ENCODE data around the gene SNX18. TPM values are rescaled to one million over a fixed set of nuclear protein-coding genes. Genes with fewer than 3 reads are reported as not detected.
"Not testable (repeated sequence)": the region's sequence is repeated elsewhere in the genome, so short reads cannot be mapped to it uniquely, and the experiment has no call there.

SNX18 gene
- total RNA-seq, 1 experiment from 2014 or later, result 16.0 TPM

DNA sequence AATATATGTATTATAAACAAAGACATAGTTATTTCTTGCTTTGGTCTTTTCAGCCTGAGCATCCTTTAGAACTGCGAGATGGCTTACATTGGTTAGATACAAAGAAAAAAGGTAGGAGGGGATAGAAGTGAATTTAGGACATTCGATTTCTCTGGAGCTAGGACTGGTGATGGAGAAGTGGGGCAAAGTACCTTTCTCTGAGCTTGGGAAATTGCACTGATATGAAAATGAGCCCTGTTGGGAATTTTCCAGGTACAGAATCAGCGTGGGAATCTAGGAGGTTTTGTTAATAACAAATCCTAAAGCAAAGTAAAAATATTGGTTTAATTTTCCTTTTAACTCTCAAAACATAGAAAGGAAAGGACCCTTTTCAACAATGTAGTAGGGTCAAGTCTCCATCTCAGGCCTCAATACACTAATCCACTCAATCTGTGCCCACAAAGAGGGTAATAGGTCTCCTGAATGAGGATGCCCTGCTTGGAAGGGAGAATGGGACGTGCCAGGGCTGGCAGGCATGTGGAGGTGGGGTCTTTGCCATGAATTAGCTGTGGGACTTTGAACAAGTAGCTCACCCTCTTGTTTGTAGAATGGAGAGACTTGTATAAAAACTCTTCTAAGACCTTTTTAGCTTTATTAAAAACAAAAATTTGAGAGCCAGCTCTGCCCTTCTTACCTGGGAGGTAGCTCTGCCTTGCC lies 17.7 kb downstream of the SNX18 start:
- Histone ChIP-seq H2AFZ (ENCODE audit: low read depth, low read length, poor library complexity, severe bottlenecking) (no peak overlapping the region), H3K27ac (ENCODE audit: low read depth, low read length) (no peak overlapping the region), H3K4me3 (replicated peaks in 1 of 2; ENCODE audit: low read depth in 1 of 2, low read length in 2 of 2) (no peak overlapping the region), H3K79me2 (ENCODE audit: insufficient read depth, low read length) (peaks cover 18% of the 10 kb centered on the region; the same call in 1 of the 2 replicates), H4K20me1 (ENCODE audit: insufficient read depth) (peaks cover 10% of the 10 kb centered on the region), H3K9me3 (ENCODE audit: control insufficient read depth in 1 of 2, insufficient read depth in 1 of 2, low read depth in 1 of 2, low read length in 2 of 2) (no peaks in the 10 kb centered on the region), H3K9me2 (ENCODE audit: insufficient read depth) (no peaks in the 10 kb centered on the region), H3K27me3 (ENCODE audit: insufficient read depth, low read length) (no peaks in the 10 kb centered on the region), H3K4me2 (ENCODE audit: low read length) (no peak overlapping the region), H3K36me3 (ENCODE audit: control insufficient read depth in 1 of 2, insufficient read depth in 2 of 2, low read length in 2 of 2) (no peaks in the 10 kb centered on the region), H3K9ac (ENCODE audit: low read length) (no peak overlapping the region), H3K4me1 (ENCODE audit: control insufficient read depth in 1 of 2, insufficient read depth in 2 of 2, low read length in 2 of 2) (peaks cover 11 to 15% of the 10 kb centered on the region in 2 experiments)
- intact Hi-C loops (cut with micrococcal nuclease), result no loop called here
- RAD21 ChIA-PET (ENCODE audit: low non-redundant PET in 1 of 2, low total read pairs in 2 of 2, uncharacterized antibody in 2 of 2, unreplicated experiment in 2 of 2), result no interaction called here
- CTCF ChIA-PET, result no interaction called here
- POLR2A ChIA-PET, result no interaction called here
- ATAC-seq (no peak), DNase-seq (ENCODE audit: low read depth, low spot score) (no peak)
- TF ChIP-seq FOSL1 (IDR thresholded peaks at IDR 0.05; ENCODE audit: low read depth) (no peak), CBX3 (IDR thresholded peaks at IDR 0.05; ENCODE audit: low read depth) (no peak)
- TF ChIP-seq, protein P1, sequence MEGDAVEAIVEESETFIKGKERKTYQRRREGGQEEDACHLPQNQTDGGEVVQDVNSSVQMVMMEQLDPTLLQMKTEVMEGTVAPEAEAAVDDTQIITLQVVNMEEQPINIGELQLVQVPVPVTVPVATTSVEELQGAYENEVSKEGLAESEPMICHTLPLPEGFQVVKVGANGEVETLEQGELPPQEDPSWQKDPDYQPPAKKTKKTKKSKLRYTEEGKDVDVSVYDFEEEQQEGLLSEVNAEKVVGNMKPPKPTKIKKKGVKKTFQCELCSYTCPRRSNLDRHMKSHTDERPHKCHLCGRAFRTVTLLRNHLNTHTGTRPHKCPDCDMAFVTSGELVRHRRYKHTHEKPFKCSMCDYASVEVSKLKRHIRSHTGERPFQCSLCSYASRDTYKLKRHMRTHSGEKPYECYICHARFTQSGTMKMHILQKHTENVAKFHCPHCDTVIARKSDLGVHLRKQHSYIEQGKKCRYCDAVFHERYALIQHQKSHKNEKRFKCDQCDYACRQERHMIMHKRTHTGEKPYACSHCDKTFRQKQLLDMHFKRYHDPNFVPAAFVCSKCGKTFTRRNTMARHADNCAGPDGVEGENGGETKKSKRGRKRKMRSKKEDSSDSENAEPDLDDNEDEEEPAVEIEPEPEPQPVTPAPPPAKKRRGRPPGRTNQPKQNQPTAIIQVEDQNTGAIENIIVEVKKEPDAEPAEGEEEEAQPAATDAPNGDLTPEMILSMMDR (IDR thresholded peaks at IDR 0.05 in 2 of 3, conservative IDR thresholded peaks at IDR 0.05 in 1 of 3; ENCODE audit: borderline replicate concordance in 1 of 3, insufficient read depth in 1 of 3, low read depth in 2 of 3, low read length in 2 of 3), result no peak
- no TSS peak for BruUV-seq (replicated peaks)

DNA sequence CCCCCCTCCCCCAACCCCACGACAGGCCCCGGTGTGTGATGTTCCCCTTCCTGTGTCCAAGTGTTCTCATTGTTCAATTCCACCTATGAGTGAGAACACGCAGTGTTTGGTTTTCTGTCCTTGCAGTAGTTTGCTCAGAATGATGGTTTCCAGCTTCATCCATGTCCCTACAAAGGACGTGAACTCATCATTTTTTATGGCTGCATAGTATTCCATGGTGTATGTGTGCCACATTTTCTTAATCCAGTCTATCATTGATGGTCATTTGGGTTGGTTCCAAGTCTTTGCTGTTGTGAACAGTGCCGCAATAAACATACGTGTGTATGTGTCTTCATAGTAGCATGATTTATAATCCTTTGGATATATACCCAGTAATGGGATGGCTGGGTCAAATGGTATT lies 18.8 kb downstream of the SNX18 start:
- H3K36me3 ChIP-seq (ENCODE audit: control insufficient read depth in 1 of 2, insufficient read depth in 2 of 2, low read length in 2 of 2); ATAC-seq; H3K4me3 ChIP-seq (replicated peaks in 1 of 2; ENCODE audit: low read depth in 1 of 2, low read length in 2 of 2); H3K4me2 ChIP-seq (ENCODE audit: low read length); H3K4me1 ChIP-seq (ENCODE audit: control insufficient read depth in 1 of 2, insufficient read depth in 2 of 2, low read length in 2 of 2); RAD21 ChIA-PET (ENCODE audit: low non-redundant PET in 1 of 2, low total read pairs in 2 of 2, uncharacterized antibody in 2 of 2, unreplicated experiment in 2 of 2); H3K9me2 ChIP-seq (ENCODE audit: insufficient read depth); H4K20me1 ChIP-seq (ENCODE audit: insufficient read depth); H3K9ac ChIP-seq (ENCODE audit: low read length); intact Hi-C loops (cut with micrococcal nuclease); BruUV-seq (replicated peaks); CTCF ChIA-PET; H3K9me3 ChIP-seq (ENCODE audit: control insufficient read depth in 1 of 2, insufficient read depth in 1 of 2, low read depth in 1 of 2, low read length in 2 of 2); H2AFZ ChIP-seq (ENCODE audit: low read depth, low read length, poor library complexity, severe bottlenecking); DNase-seq (ENCODE audit: low read depth, low spot score); H3K27me3 ChIP-seq (ENCODE audit: insufficient read depth, low read length); H3K27ac ChIP-seq (ENCODE audit: low read depth, low read length); POLR2A ChIA-PET: not testable (repeated sequence)
- peaks cover 17% of the 10 kb centered on the region; the same call in 1 of the 2 replicates for H3K79me2 ChIP-seq (ENCODE audit: insufficient read depth, low read length)

DNA sequence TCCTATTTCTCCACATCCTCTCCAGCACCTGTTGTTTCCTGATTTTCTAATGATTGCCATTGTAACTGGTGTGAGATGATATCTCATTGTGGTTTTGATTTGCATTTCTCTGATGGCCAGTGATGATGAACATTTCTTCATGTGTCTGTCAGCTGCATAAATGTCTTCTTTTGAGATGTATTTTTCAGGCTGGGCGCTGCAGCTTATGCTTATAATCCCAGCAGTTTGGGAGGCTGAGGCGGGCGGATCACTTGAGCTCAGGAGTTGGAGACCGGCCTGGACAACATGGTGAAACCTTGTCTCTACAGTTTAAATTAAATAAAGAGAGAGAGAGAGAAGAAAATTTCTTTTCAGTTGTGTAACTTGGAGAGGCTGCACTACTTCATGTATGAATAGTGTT lies 19.3 kb downstream of the SNX18 start:
- peaks cover 15% of the 10 kb centered on the region; the same call in 1 of the 2 replicates for H3K79me2 ChIP-seq (ENCODE audit: insufficient read depth, low read length)
- intact Hi-C loops (cut with micrococcal nuclease); H3K9me3 ChIP-seq (ENCODE audit: control insufficient read depth in 1 of 2, insufficient read depth in 1 of 2, low read depth in 1 of 2, low read length in 2 of 2); H3K36me3 ChIP-seq (ENCODE audit: control insufficient read depth in 1 of 2, insufficient read depth in 2 of 2, low read length in 2 of 2); H3K27me3 ChIP-seq (ENCODE audit: insufficient read depth, low read length); CTCF ChIA-PET; H2AFZ ChIP-seq (ENCODE audit: low read depth, low read length, poor library complexity, severe bottlenecking); H3K27ac ChIP-seq (ENCODE audit: low read depth, low read length); H3K4me1 ChIP-seq (ENCODE audit: control insufficient read depth in 1 of 2, insufficient read depth in 2 of 2, low read length in 2 of 2); POLR2A ChIA-PET; RAD21 ChIA-PET (ENCODE audit: low non-redundant PET in 1 of 2, low total read pairs in 2 of 2, uncharacterized antibody in 2 of 2, unreplicated experiment in 2 of 2); H4K20me1 ChIP-seq (ENCODE audit: insufficient read depth); DNase-seq (ENCODE audit: low read depth, low spot score); H3K9ac ChIP-seq (ENCODE audit: low read length); H3K4me3 ChIP-seq (replicated peaks in 1 of 2; ENCODE audit: low read depth in 1 of 2, low read length in 2 of 2); H3K4me2 ChIP-seq (ENCODE audit: low read length); ATAC-seq; BruUV-seq (replicated peaks); H3K9me2 ChIP-seq (ENCODE audit: insufficient read depth): not testable (repeated sequence)
